T-helper 2 cell treated with Interferon-gamma antibody and Interleukin-4, amounts not matched to agents 100 ng/mL and 5 ng/mL, for 36 hours (primary cell): Measurements from ENCODE around the gene PLET1. TPM values are rescaled to one million over a fixed set of nuclear protein-coding genes. Genes with fewer than 3 reads are reported as not detected.

Experiments
- intact Hi-C: fragments of 100-400 bp; cut with micrococcal nuclease; formaldehyde crosslinking; loops from one replicate; pipeline ENCODE4 v1.15.1; 2023
- total RNA-seq: library from RNA; stranded (reverse); gene quantifications from 2 replicates; pipeline ENCODE4 v1.2.3, GENCODE V29; 2022

PLET1 gene
- total RNA-seq, 1 donor from 2014 or later: not detected

GRCh38 chr11:112285841-112286311 lies 25.2 kb upstream of the PLET1 start:
- intact Hi-C loops: loop anchor here (10.0 kb wide), 3 partner anchors 299 to 1589 kb away; partner anchors contain the start of genes CLDN25, USP28 and ZW10

- intact Hi-C loops: loop anchor here (2.0 to 10.0 kb wide), 5 partner anchors 55 to 1593 kb away; partner anchors contain the start of genes CLDN25, PTS, SIK2 and USP28
These were observed 21.1 kb upstream of the PLET1 start for GRCh38 chr11:112281726-112282125.

DNA sequence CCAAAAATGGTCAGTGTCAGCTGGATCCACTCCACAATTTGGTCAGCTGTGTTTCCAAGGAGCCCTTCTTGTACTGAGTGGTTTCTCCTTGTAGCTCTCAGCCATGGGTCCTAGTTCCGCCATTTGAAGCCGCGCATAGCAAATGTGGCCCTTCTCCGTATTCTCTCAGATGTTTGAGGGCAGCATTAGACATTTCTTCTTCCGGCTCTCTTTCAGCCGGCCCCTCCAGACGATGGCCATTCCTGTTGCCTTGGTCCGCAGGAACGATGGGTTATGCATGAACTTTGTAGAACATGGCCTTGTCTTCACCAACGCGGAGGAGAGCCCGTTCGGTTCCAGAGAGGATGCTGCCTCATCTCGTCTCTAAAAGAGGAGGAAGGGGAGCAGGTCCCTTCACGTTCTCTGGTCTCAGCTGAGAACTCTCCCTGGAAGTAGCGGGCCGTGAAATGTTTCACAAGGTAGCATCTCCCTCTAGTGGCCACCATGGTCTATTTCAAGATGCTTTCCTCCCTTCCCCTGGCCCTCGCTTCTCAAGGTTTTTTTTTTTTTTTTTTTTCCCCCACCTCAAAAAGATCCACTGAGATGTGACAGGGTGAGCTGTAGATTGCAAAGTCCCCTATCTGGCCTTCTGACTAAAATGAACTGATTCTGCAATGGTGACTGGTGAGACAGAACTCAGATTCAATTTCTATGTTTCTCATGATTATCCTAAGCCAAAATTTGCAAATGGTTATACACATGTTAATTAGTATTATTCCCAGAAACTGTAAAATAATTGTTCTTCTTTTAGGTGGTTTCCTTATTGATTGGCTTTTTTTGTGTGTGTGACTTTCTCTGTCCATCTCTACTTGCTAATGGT lies 19.8 kb upstream of the PLET1 start:
- intact Hi-C loops: loop anchor here (1.0 to 10.0 kb wide), 11 partner anchors 10 to 1594 kb away; partner anchors contain the start of genes ALG9, CLDN25, NKAPD1 and PIH1D2

- intact Hi-C loops: loop anchor here (1.0 to 10.0 kb wide), 11 partner anchors 10 to 1595 kb away; partner anchors contain the start of genes ALG9, CLDN25, NKAPD1 and PIH1D2
These were observed 19.2 kb upstream of the PLET1 start for GRCh38 chr11:112279901-112280267.

DNA sequence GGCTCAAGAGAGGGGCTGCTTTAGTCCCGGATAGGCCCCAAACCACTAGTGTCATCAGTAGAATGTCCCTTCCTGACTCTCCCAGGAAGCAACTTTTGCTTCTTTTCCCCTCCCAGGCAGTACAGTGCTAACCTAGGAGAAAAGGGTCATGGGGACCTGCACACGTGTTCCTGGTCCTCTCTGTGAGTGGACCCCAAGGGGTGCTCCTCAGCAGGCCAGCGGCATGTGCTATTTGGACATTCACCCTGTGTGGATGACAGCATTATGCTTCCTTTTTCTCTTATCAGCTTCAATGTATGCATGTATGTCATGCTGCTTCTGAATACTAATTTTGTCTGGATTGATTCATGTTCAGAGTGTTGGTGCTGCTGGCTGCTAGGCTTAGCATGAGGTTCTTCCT lies 18.1 kb upstream of the PLET1 start:
- intact Hi-C loops: no loop called here

DNA sequence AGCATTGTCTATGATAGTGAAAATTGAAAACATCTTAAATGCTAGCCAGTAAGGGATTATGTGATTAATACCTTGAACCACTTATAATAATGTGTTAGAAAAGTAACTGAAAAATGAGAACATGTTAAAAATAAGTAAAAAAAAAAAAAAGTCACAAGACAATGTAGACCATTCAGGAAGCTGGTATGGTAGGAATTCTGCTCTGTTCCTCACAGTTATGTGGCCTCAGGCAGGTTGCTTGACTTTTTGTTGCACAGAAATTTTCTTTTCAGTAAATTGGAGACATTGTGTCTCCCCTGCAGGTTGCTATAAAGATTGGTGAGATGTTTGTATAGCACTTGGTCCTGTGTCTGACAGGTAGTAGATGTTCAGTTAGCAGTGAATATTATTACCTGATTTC lies 17.3 kb upstream of the PLET1 start:
- intact Hi-C loops: no loop called here

DNA sequence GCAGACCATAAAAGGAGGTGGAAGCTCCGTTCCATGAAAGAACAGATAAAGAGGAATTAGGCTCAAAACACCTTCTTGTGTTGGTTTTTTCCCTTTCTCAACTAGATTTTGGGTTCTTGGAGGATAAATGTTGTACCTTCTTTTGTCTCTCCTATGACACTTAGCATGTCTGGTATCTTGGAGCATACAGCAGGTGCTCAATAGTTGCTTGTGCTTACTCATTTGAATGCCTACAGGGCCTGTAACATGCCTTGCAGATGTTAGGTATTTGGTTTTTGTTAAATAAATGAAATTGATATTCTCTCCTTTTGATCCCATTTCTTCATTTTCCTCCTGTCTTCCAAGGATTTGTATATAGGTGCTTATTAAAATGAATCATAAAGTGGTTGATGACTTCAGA lies 16.4 kb upstream of the PLET1 start:
- intact Hi-C loops: no loop called here

DNA sequence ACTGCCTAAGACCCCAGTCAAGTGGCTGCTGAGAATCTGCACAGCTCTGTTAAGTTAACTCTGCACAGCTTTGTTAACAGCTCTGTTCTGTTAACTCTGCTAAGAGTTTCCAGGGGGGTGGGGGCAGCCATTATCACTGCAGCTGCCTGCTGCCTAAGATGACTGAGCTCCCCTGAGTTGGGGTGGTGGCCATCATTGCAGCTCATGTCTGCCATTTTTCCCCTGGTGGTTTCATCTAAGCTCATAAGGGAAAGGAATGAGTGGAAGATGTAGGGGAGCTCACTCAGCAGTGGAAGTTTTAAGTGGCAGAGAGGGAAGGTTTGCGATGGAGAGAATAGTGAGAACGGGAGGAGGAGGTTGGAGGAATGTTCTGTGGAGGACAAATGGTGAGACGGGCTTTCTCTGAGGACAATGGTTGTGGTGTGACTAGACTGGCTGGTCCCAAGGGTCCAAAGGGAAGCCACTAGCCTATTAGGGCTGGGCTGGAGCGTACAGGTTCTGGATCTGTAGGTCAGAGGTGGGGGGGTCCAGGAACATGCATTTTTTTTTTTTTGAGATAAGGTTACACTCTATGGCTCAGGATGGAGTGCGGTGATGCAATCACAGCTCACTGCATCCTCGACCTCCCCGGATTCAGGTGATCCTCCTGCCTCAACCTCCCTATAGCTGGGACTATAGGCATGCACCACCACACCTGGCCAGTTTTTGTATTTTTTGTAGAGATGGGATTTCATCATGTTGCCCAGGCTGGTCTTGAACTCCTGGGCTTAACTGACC lies 13.5 kb upstream of the PLET1 start:
- intact Hi-C loops: no loop called here

DNA sequence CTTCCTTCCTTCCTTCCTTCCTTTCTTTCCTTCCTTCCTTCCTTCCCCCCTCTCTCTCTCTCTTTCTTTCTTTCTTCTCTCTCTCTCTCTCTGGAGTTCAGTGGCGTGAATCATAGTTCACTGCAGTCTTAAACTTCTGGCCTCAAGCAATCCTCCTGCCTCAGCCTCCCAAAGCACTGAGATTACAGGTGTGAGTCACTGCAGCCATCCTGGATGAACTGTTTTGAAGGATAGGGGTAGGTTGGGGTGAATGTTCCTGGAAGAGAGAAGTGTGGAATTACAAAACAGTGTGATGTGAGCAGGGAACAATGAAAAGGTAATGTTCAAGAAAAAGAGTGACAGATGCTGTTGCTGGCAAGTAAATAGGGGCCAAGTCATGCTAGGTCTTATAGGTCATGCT lies 12.4 kb upstream of the PLET1 start:
- intact Hi-C loops: no loop called here

DNA sequence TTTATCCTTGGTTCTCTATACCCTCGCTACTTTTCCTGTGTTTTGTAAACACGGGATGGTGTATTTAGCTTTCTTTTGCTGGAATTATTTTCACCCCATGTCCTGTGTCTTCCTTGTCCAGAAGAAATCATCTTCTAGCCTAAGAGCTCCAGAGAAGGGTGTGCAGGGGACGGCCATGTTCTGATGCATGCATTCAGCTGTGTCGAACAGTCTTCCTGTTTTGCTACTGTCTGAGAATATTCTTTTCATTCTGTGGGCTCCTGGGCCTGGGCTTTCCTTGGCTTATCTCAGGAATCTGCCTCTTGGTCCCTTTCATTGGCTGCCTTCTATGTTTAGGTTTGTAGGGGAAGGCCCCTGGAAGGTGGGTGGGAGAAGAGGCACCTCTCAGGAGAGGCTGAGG lies 10.6 kb upstream of the PLET1 start:
- intact Hi-C loops: no loop called here

DNA sequence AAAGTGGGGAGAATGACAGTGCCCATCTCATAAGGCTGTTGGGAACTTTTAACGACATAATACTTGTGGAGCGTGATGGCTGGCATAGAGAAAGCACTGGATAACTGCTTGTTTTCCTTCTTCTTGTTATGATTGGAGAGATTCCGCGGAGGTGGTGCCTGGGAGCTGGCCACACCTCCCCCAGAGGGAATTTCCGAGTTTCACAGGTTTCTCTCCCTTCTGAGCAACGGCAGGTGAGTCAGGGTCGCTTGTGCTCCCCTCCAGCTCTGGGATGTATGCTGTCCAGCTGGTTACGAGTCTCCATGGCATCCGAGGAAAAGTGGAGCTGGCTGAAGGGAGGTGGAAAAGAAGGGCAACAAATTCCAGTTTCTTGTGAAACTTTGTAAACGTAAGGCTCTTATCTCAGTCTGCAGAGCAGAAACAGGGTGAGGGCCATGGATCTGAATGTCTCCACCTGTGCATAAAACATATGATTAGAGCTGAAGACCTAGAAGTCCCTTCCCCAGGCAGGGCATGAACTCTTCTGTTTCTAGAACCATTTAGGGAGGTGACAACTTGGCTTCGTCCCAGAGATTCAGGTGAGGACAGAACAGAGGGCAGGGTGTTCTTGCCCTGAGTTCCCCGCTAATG lies 10.0 kb upstream of the PLET1 start:
- intact Hi-C loops: no loop called here

DNA sequence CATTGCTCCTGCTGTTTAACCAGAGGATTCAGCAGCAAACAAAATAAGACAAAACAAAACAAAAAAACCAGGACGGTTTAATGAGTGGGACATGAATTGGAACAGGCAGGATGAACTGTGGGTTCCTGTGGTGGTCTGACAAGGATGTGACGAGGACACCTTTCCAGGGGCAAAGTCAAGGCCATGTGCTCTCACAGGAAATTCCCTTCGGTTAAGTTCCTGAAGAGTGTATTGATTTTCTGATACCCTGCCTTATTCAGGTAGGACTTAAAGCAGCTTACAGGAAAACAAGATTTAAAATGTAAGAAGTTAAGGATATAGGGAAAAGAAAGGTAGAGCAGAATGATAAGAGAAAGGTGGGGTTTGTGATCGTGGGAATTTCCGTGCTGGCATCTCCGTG lies 8.5 kb upstream of the PLET1 start:
- intact Hi-C loops: no loop called here

GRCh38 chr11:112268406-112268805 lies 7.7 kb upstream of the PLET1 start:
- intact Hi-C loops: no loop called here

GRCh38 chr11:112267188-112267591 lies 6.5 kb upstream of the PLET1 start:
- intact Hi-C loops: no loop called here

GRCh38 chr11:112266410-112266778 lies 5.7 kb upstream of the PLET1 start:
- intact Hi-C loops: no loop called here

- intact Hi-C loops: no loop called here
These were observed 5.2 kb upstream of the PLET1 start for GRCh38 chr11:112265659-112266409.

GRCh38 chr11:112255067-112255720 lies 5.5 kb downstream of the PLET1 start:
- intact Hi-C loops: no loop called here

- intact Hi-C loops: no loop called here
These were observed 6.9 kb downstream of the PLET1 start for GRCh38 chr11:112253605-112254242.

GRCh38 chr11:112249871-112250610 lies 10.6 kb downstream of the PLET1 start:
- intact Hi-C loops: no loop called here
